Measurements from ENCODE around the gene ZNF827. TPM values are rescaled to one million over a fixed set of nuclear protein-coding genes. Genes with fewer than 3 reads are reported as not detected.

The ZNF827 gene
- polyA plus RNA-seq, 4 donors: 3.5 to 30.0 (median 7.5) TPM

- Histone ChIP-seq H3K27me3 (ENCODE audit: control insufficient read depth in 3 of 3, insufficient read depth in 3 of 3, low read length in 3 of 3) (no peaks in the 10 kb centered on the region), H3K27ac (ENCODE audit: low read depth in 1 of 3, low read length in 2 of 3) (no peak overlapping the region), H3K4me3 (ENCODE audit: low read depth in 1 of 3, low read length in 3 of 3) (no peak overlapping the region), H3K4me1 (ENCODE audit: control insufficient read depth in 3 of 3, insufficient read depth in 2 of 3, low read depth in 1 of 3, low read length in 2 of 3) (peaks cover 0 to 8% (median 0%) of the 10 kb centered on the region in 3 donors), H3K9me3 (ENCODE audit: control insufficient read depth in 2 of 2, insufficient read depth in 1 of 2, low read depth in 1 of 2, low read length in 1 of 2) (no peaks in the 10 kb centered on the region), H3K36me3 (ENCODE audit: control insufficient read depth in 3 of 3, insufficient read depth in 2 of 3, low read depth in 1 of 3, low read length in 3 of 3) (peaks cover 0 to 21% (median 7%) of the 10 kb centered on the region in 3 donors)
- WGBS, 3 donors: 86 to 93% (median 92%) methylated on average over 4 of the region's 4 CpGs
- DNase-seq (no peak), FAIRE-seq (no peak)
Measured at GRCh38 chr4:145796346-145796745, 142.3 kb downstream of the ZNF827 start.

- no peaks in the 10 kb centered on the region for H3K27me3 ChIP-seq (ENCODE audit: control insufficient read depth in 3 of 3, insufficient read depth in 3 of 3, low read length in 3 of 3)
- H3K27ac ChIP-seq (ENCODE audit: low read depth in 1 of 3, low read length in 2 of 3): no peak overlapping the region
- H3K9me3 ChIP-seq (ENCODE audit: control insufficient read depth in 2 of 2, insufficient read depth in 1 of 2, low read depth in 1 of 2, low read length in 1 of 2): no peaks in the 10 kb centered on the region
- peaks cover 0 to 21% (median 5%) of the 10 kb centered on the region in 3 donors for H3K36me3 ChIP-seq (ENCODE audit: control insufficient read depth in 3 of 3, insufficient read depth in 2 of 3, low read depth in 1 of 3, low read length in 3 of 3)
- no peak for FAIRE-seq
- no peak overlapping the region for H3K4me3 ChIP-seq (ENCODE audit: low read depth in 1 of 3, low read length in 3 of 3)
- 85 to 94% (median 90%) methylated on average over 4 of the region's 4 CpGs for WGBS, 3 donors
- DNase-seq: no peak
- H3K4me1 ChIP-seq (ENCODE audit: control insufficient read depth in 3 of 3, insufficient read depth in 2 of 3, low read depth in 1 of 3, low read length in 2 of 3): peaks cover 0 to 8% (median 0%) of the 10 kb centered on the region in 3 donors
Measured at GRCh38 chr4:145795521-145795920, 143.1 kb downstream of the ZNF827 start.

GRCh38 chr4:145792429-145792828 is 146.2 kb downstream of the ZNF827 start:
- no peak for FAIRE-seq
- Histone ChIP-seq H3K27me3 (ENCODE audit: control insufficient read depth in 3 of 3, insufficient read depth in 3 of 3, low read length in 3 of 3) (no peaks in the 10 kb centered on the region), H3K36me3 (ENCODE audit: control insufficient read depth in 3 of 3, insufficient read depth in 2 of 3, low read depth in 1 of 3, low read length in 3 of 3) (peaks cover 0 to 18% (median 4%) of the 10 kb centered on the region in 3 donors), H3K4me1 (ENCODE audit: control insufficient read depth in 3 of 3, insufficient read depth in 2 of 3, low read depth in 1 of 3, low read length in 2 of 3) (no peaks in the 10 kb centered on the region), H3K4me3 (ENCODE audit: low read depth in 1 of 3, low read length in 3 of 3) (no peak overlapping the region), H3K27ac (ENCODE audit: low read depth in 1 of 3, low read length in 2 of 3) (no peak overlapping the region), H3K9me3 (ENCODE audit: control insufficient read depth in 2 of 2, insufficient read depth in 1 of 2, low read depth in 1 of 2, low read length in 1 of 2) (no peaks in the 10 kb centered on the region)
- 99 to 100% (median 99%) methylated on average over 5 of the region's 5 CpGs for WGBS, 3 donors
- DNase-seq: no peak

- DNase-seq: no peak
- 41 to 47% (median 46%) methylated on average over 2 of the region's 2 CpGs for WGBS, 3 donors
- Histone ChIP-seq H3K36me3 (ENCODE audit: control insufficient read depth in 3 of 3, insufficient read depth in 2 of 3, low read depth in 1 of 3, low read length in 3 of 3) (peaks cover 0 to 21% (median 4%) of the 10 kb centered on the region in 3 donors), H3K4me1 (ENCODE audit: control insufficient read depth in 3 of 3, insufficient read depth in 2 of 3, low read depth in 1 of 3, low read length in 2 of 3) (no peaks in the 10 kb centered on the region), H3K4me3 (ENCODE audit: low read depth in 1 of 3, low read length in 3 of 3) (no peak overlapping the region), H3K9me3 (ENCODE audit: control insufficient read depth in 2 of 2, insufficient read depth in 1 of 2, low read depth in 1 of 2, low read length in 1 of 2) (no peaks in the 10 kb centered on the region), H3K27ac (ENCODE audit: low read depth in 1 of 3, low read length in 2 of 3) (no peak overlapping the region), H3K27me3 (ENCODE audit: control insufficient read depth in 3 of 3, insufficient read depth in 3 of 3, low read length in 3 of 3) (no peaks in the 10 kb centered on the region)
- FAIRE-seq: no peak
Measured at GRCh38 chr4:145791988-145792387, 146.6 kb downstream of the ZNF827 start.

- no peak overlapping the region for H3K27ac ChIP-seq (ENCODE audit: low read depth in 1 of 3, low read length in 2 of 3)
- no peak for DNase-seq
- no peaks in the 10 kb centered on the region for H3K27me3 ChIP-seq (ENCODE audit: control insufficient read depth in 3 of 3, insufficient read depth in 3 of 3, low read length in 3 of 3)
- 73 to 84% (median 79%) methylated on average over 2 of the region's 2 CpGs for WGBS, 3 donors
- no peaks in the 10 kb centered on the region for H3K4me1 ChIP-seq (ENCODE audit: control insufficient read depth in 3 of 3, insufficient read depth in 2 of 3, low read depth in 1 of 3, low read length in 2 of 3)
- H3K9me3 ChIP-seq (ENCODE audit: control insufficient read depth in 2 of 2, insufficient read depth in 1 of 2, low read depth in 1 of 2, low read length in 1 of 2): peaks cover 0 to 4% of the 10 kb centered on the region in 2 donors
- FAIRE-seq: no peak
- H3K36me3 ChIP-seq (ENCODE audit: control insufficient read depth in 3 of 3, insufficient read depth in 2 of 3, low read depth in 1 of 3, low read length in 3 of 3): peaks cover 0 to 16% (median 3%) of the 10 kb centered on the region in 3 donors
- H3K4me3 ChIP-seq (ENCODE audit: low read depth in 1 of 3, low read length in 3 of 3): no peak overlapping the region
Measured at GRCh38 chr4:145788755-145789154, 149.9 kb downstream of the ZNF827 start.

GRCh38 chr4:145786830-145787229 is 151.8 kb downstream of the ZNF827 start:
- DNase-seq (no peak), FAIRE-seq (no peak)
- Histone ChIP-seq H3K4me1 (ENCODE audit: control insufficient read depth in 3 of 3, insufficient read depth in 2 of 3, low read depth in 1 of 3, low read length in 2 of 3) (no peaks in the 10 kb centered on the region), H3K27ac (ENCODE audit: low read depth in 1 of 3, low read length in 2 of 3) (no peak overlapping the region), H3K27me3 (ENCODE audit: control insufficient read depth in 3 of 3, insufficient read depth in 3 of 3, low read length in 3 of 3) (no peaks in the 10 kb centered on the region), H3K9me3 (ENCODE audit: control insufficient read depth in 2 of 2, insufficient read depth in 1 of 2, low read depth in 1 of 2, low read length in 1 of 2) (peaks cover 0 to 7% of the 10 kb centered on the region in 2 donors), H3K36me3 (ENCODE audit: control insufficient read depth in 3 of 3, insufficient read depth in 2 of 3, low read depth in 1 of 3, low read length in 3 of 3) (peaks cover 0 to 15% (median 1%) of the 10 kb centered on the region in 3 donors), H3K4me3 (ENCODE audit: low read depth in 1 of 3, low read length in 3 of 3) (no peak overlapping the region)
- WGBS, 3 donors: 91 to 97% (median 92%) methylated on average over 5 of the region's 5 CpGs

GRCh38 chr4:145786261-145786660 is 152.4 kb downstream of the ZNF827 start:
- Histone ChIP-seq H3K27me3 (ENCODE audit: control insufficient read depth in 3 of 3, insufficient read depth in 3 of 3, low read length in 3 of 3) (no peaks in the 10 kb centered on the region), H3K9me3 (ENCODE audit: control insufficient read depth in 2 of 2, insufficient read depth in 1 of 2, low read depth in 1 of 2, low read length in 1 of 2) (peaks cover 0 to 7% of the 10 kb centered on the region in 2 donors), H3K27ac (ENCODE audit: low read depth in 1 of 3, low read length in 2 of 3) (no peak overlapping the region), H3K36me3 (ENCODE audit: control insufficient read depth in 3 of 3, insufficient read depth in 2 of 3, low read depth in 1 of 3, low read length in 3 of 3) (peaks cover 0 to 15% (median 0%) of the 10 kb centered on the region in 3 donors), H3K4me3 (ENCODE audit: low read depth in 1 of 3, low read length in 3 of 3) (no peak overlapping the region), H3K4me1 (ENCODE audit: control insufficient read depth in 3 of 3, insufficient read depth in 2 of 3, low read depth in 1 of 3, low read length in 2 of 3) (no peaks in the 10 kb centered on the region)
- FAIRE-seq: no peak
- no peak for DNase-seq
- 72 to 88% (median 82%) methylated on average over 2 of the region's 2 CpGs for WGBS, 3 donors

GRCh38 chr4:145785391-145786008 is 153.1 kb downstream of the ZNF827 start:
- Histone ChIP-seq H3K4me1 (ENCODE audit: control insufficient read depth in 3 of 3, insufficient read depth in 2 of 3, low read depth in 1 of 3, low read length in 2 of 3) (no peaks in the 10 kb centered on the region), H3K36me3 (ENCODE audit: control insufficient read depth in 3 of 3, insufficient read depth in 2 of 3, low read depth in 1 of 3, low read length in 3 of 3) (peaks cover 0 to 15% (median 0%) of the 10 kb centered on the region in 3 donors), H3K27ac (ENCODE audit: low read depth in 1 of 3, low read length in 2 of 3) (no peak overlapping the region), H3K9me3 (ENCODE audit: control insufficient read depth in 2 of 2, insufficient read depth in 1 of 2, low read depth in 1 of 2, low read length in 1 of 2) (peaks cover 0 to 7% of the 10 kb centered on the region in 2 donors), H3K4me3 (ENCODE audit: low read depth in 1 of 3, low read length in 3 of 3) (no peak overlapping the region), H3K27me3 (ENCODE audit: control insufficient read depth in 3 of 3, insufficient read depth in 3 of 3, low read length in 3 of 3) (no peaks in the 10 kb centered on the region)
- DNase-seq (no peak), FAIRE-seq (no peak)
- 64 to 86% (median 66%) methylated on average over 2 of the region's 2 CpGs for WGBS, 3 donors

- WGBS, 3 donors: 81 to 97% (median 88%) methylated on average over 2 of the region's 2 CpGs
- Histone ChIP-seq H3K27ac (ENCODE audit: low read depth in 1 of 3, low read length in 2 of 3) (no peak overlapping the region), H3K4me3 (ENCODE audit: low read depth in 1 of 3, low read length in 3 of 3) (no peak overlapping the region), H3K27me3 (ENCODE audit: control insufficient read depth in 3 of 3, insufficient read depth in 3 of 3, low read length in 3 of 3) (no peaks in the 10 kb centered on the region), H3K9me3 (ENCODE audit: control insufficient read depth in 2 of 2, insufficient read depth in 1 of 2, low read depth in 1 of 2, low read length in 1 of 2) (peaks cover 0 to 7% of the 10 kb centered on the region in 2 donors), H3K36me3 (ENCODE audit: control insufficient read depth in 3 of 3, insufficient read depth in 2 of 3, low read depth in 1 of 3, low read length in 3 of 3) (peaks cover 0 to 22% (median 4%) of the 10 kb centered on the region in 3 donors), H3K4me1 (ENCODE audit: control insufficient read depth in 3 of 3, insufficient read depth in 2 of 3, low read depth in 1 of 3, low read length in 2 of 3) (no peaks in the 10 kb centered on the region)
- DNase-seq (no peak), FAIRE-seq (no peak)
Measured at GRCh38 chr4:145784036-145784435, 154.6 kb downstream of the ZNF827 start.

All from small intestine (tissue), 7 donors.